Subcutaneous abdominal adipose tissue (tissue), 5 donors: Measurements from ENCODE around the gene HAL.

Source experiments
- H3K27ac ChIP-seq: one replicate; pipeline ENCODE4 v1.7.0; 2013; ENCODE audit warnings: low read depth, mild to moderate bottlenecking, inconsistent platforms, low read length, moderate library complexity
- H3K27me3 ChIP-seq, 5 donors: one replicate each; pipeline ENCODE4 v1.7.0; 2013; ENCODE audit warnings: low read length in 5 of 5, inconsistent platforms in 1 of 5; ENCODE audit not compliant: control insufficient read depth in 5 of 5, insufficient read depth in 4 of 5
- H3K36me3 ChIP-seq, 5 donors: one replicate each; pipeline ENCODE4 v1.7.0; 2013; ENCODE audit warnings: low read length in 5 of 5; ENCODE audit not compliant: control insufficient read depth in 5 of 5, insufficient read depth in 5 of 5
- H3K4me1 ChIP-seq, 5 donors: one replicate each; pipeline ENCODE4 v1.7.0; 2013; ENCODE audit warnings: low read length in 5 of 5, mild to moderate bottlenecking in 3 of 5, moderate library complexity in 1 of 5; ENCODE audit not compliant: control insufficient read depth in 5 of 5, insufficient read depth in 5 of 5
- H3K4me3 ChIP-seq, 5 donors: one replicate each; pipeline ENCODE4 v1.7.0; 2013; ENCODE audit warnings: low read length in 5 of 5, low read depth in 1 of 5
- H3K9ac ChIP-seq, 5 donors: one replicate each; pipeline ENCODE4 v1.7.0; 2013; ENCODE audit warnings: low read length in 5 of 5, mild to moderate bottlenecking in 4 of 5, moderate library complexity in 3 of 5
- H3K9me3 ChIP-seq, 5 donors: one replicate each; pipeline ENCODE4 v1.7.0; 2013; ENCODE audit warnings: low read length in 5 of 5; ENCODE audit not compliant: control insufficient read depth in 5 of 5
- donor health status: healthy.
- donor health status: healthy.
- donor health status: healthy.
- donor health status: healthy.
- donor health status: healthy.

HAL gene

GRCh38 chr12:96014943-96015599 lies 18.9 kb upstream of the HAL start:
- peaks cover 33 to 63% (median 40%) of the 10 kb centered on the region in 5 donors for H3K36me3 ChIP-seq
- peaks cover 0 to 9% (median 3%) of the 10 kb centered on the region in 5 donors for H3K4me1 ChIP-seq
- H3K9ac ChIP-seq = no peak overlapping the region
- no peak overlapping the region for H3K27ac ChIP-seq
- no peak overlapping the region for H3K4me3 ChIP-seq
- no peaks in the 10 kb centered on the region for H3K27me3 ChIP-seq
- no peaks in the 10 kb centered on the region for H3K9me3 ChIP-seq

GRCh38 chr12:96007729-96008128 lies 11.6 kb upstream of the HAL start:
- Histone ChIP-seq H3K4me3 (no peak overlapping the region), H3K27me3 (no peaks in the 10 kb centered on the region), H3K36me3 (peaks cover 60 to 80% (median 69%) of the 10 kb centered on the region in 5 donors), H3K27ac (no peak overlapping the region), H3K9ac (peak overlapping the region in 1 of 5 donors; percentile 32), H3K9me3 (no peaks in the 10 kb centered on the region), H3K4me1 (no peaks in the 10 kb centered on the region)

GRCh38 chr12:96006727-96007126 lies 10.6 kb upstream of the HAL start:
- Histone ChIP-seq H3K4me1 (no peaks in the 10 kb centered on the region), H3K4me3 (no peak overlapping the region), H3K27ac (no peak overlapping the region), H3K9ac (no peak overlapping the region), H3K9me3 (no peaks in the 10 kb centered on the region), H3K27me3 (no peaks in the 10 kb centered on the region), H3K36me3 (peaks cover 52 to 77% (median 64%) of the 10 kb centered on the region in 5 donors)

GRCh38 chr12:96000858-96001257 lies 4.7 kb upstream of the HAL start:
- Histone ChIP-seq H3K9ac (no peak overlapping the region), H3K27ac (no peak overlapping the region), H3K4me1 (peaks cover 0 to 9% (median 7%) of the 10 kb centered on the region in 5 donors), H3K27me3 (no peaks in the 10 kb centered on the region), H3K9me3 (no peaks in the 10 kb centered on the region), H3K4me3 (no peak overlapping the region), H3K36me3 (peaks cover 21 to 44% (median 34%) of the 10 kb centered on the region in 5 donors)

GRCh38 chr12:95999484-95999883 lies 3.3 kb upstream of the HAL start:
- H3K27me3 ChIP-seq = no peaks in the 10 kb centered on the region
- no peak overlapping the region for H3K4me3 ChIP-seq
- H3K27ac ChIP-seq = no peak overlapping the region
- H3K9me3 ChIP-seq = no peaks in the 10 kb centered on the region
- peaks cover 0 to 16% (median 12%) of the 10 kb centered on the region in 5 donors for H3K4me1 ChIP-seq
- H3K36me3 ChIP-seq = peaks cover 10 to 30% (median 22%) of the 10 kb centered on the region in 5 donors
- H3K9ac ChIP-seq = no peak overlapping the region

GRCh38 chr12:95998611-95999286 lies 2.6 kb upstream of the HAL start:
- Histone ChIP-seq H3K27me3 (no peaks in the 10 kb centered on the region), H3K4me3 (no peak overlapping the region), H3K9ac (no peak overlapping the region), H3K36me3 (peaks cover 7 to 26% (median 18%) of the 10 kb centered on the region in 5 donors), H3K4me1 (peaks cover 0 to 16% (median 12%) of the 10 kb centered on the region in 5 donors), H3K27ac (no peak overlapping the region), H3K9me3 (no peaks in the 10 kb centered on the region)

- H3K36me3 ChIP-seq = peaks cover 4 to 20% (median 13%) of the 10 kb centered on the region in 5 donors
- H3K9me3 ChIP-seq = no peaks in the 10 kb centered on the region
- H3K4me1 ChIP-seq = peaks cover 0 to 16% (median 12%) of the 10 kb centered on the region in 5 donors
- H3K9ac ChIP-seq = peak overlapping the region in 1 of 5 donors; percentile 13
- no peak overlapping the region for H3K4me3 ChIP-seq
- H3K27me3 ChIP-seq = no peaks in the 10 kb centered on the region
- no peak overlapping the region for H3K27ac ChIP-seq
Observed at GRCh38 chr12:95997911-95998510, 1.9 kb upstream of the HAL start.

GRCh38 chr12:95997276-95997675 lies 1.1 kb upstream of the HAL start:
- Histone ChIP-seq H3K27me3 (no peaks in the 10 kb centered on the region), H3K4me1 (peaks cover 0 to 16% (median 12%) of the 10 kb centered on the region in 5 donors), H3K4me3 (no peak overlapping the region), H3K9me3 (no peaks in the 10 kb centered on the region), H3K9ac (peak overlapping the region in 1 of 5 donors; percentile 13), H3K36me3 (peaks cover 0 to 13% (median 7%) of the 10 kb centered on the region in 5 donors), H3K27ac (no peak overlapping the region)

- Histone ChIP-seq H3K27me3 (no peaks in the 10 kb centered on the region), H3K9ac (no peak overlapping the region), H3K27ac (no peak overlapping the region), H3K9me3 (no peaks in the 10 kb centered on the region), H3K4me3 (no peak overlapping the region), H3K36me3 (peaks cover 0 to 5% (median 0%) of the 10 kb centered on the region in 5 donors), H3K4me1 (peaks cover 0 to 16% (median 12%) of the 10 kb centered on the region in 5 donors)
Observed at GRCh38 chr12:95995238-95996031, 709 bp downstream of the HAL start.
